ENCODE results near the gene JAKMIP1. TPM values are rescaled to one million over a fixed set of nuclear protein-coding genes. Genes with fewer than 3 reads are reported as not detected.

Gene JAKMIP1
- polyA plus RNA-seq, 1 donor from 2014 or later = 15.3 TPM

DNA sequence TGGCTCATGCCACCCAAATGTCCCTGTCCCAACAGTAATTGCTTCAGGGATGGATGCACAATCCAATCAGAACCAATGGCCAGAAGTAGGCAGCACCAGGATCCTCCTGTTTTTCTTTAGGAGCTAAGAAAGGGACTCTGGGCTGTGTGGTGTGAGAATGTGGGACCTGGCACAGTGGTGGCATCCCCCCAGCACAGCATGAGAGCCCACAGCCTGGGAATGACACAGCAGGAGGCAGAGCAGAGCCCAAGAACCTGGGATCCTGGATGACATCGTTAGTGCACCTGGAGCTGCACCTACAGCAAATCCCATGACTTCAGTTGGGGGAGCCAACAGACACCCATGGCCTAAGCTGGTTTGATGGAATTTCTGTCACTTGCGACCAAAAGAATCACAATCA, 111.4 kb downstream of the JAKMIP1 start:
- Histone ChIP-seq H3K27me3 (ENCODE audit: insufficient read depth, low read depth, low read length) (no peaks in the 10 kb centered on the region), H4K20me1 (ENCODE audit: insufficient read depth) (no peaks in the 10 kb centered on the region), H3K27ac (ENCODE audit: low read length) (no peak overlapping the region), H3K4me2 (ENCODE audit: low read length) (no peak overlapping the region), H3K9me2 (ENCODE audit: insufficient read depth, low read length) (no peaks in the 10 kb centered on the region), H2AFZ (ENCODE audit: low read depth, low read length) (no peak overlapping the region), H3K36me3 (ENCODE audit: insufficient read depth, low read length) (no peaks in the 10 kb centered on the region), H3K9me3 (ENCODE audit: low read length) (no peaks in the 10 kb centered on the region), H3K4me3 (ENCODE audit: low read length) (no peak overlapping the region), H3K79me2 (replicated peaks; ENCODE audit: insufficient read depth, low read length) (no peaks in the 10 kb centered on the region), H3K9ac (ENCODE audit: low read length) (no peak overlapping the region), H3F3A (ENCODE audit: insufficient read depth, low read length, poor library complexity, severe bottlenecking) (no peaks in the 10 kb centered on the region)
- TF ChIP-seq EZH2 (IDR thresholded peaks at IDR 0.05; ENCODE audit: borderline replicate concordance, insufficient read depth, low read length, poor library complexity, severe bottlenecking) (no peak), POLR2AphosphoS5 (IDR thresholded peaks at IDR 0.05) (no peak), SMC3 (conservative IDR thresholded peaks at IDR 0.05; ENCODE audit: poor library complexity) (no peak), TAF1 (IDR thresholded peaks at IDR 0.05; ENCODE audit: low read depth) (no peak), MXI1 (conservative IDR thresholded peaks at IDR 0.05; ENCODE audit: poor library complexity, severe bottlenecking) (no peak), RAD21 (conservative IDR thresholded peaks at IDR 0.05) (no peak), EP300 (conservative IDR thresholded peaks at IDR 0.05; ENCODE audit: poor library complexity, severe bottlenecking) (no peak)
- TF ChIP-seq, protein P1, sequence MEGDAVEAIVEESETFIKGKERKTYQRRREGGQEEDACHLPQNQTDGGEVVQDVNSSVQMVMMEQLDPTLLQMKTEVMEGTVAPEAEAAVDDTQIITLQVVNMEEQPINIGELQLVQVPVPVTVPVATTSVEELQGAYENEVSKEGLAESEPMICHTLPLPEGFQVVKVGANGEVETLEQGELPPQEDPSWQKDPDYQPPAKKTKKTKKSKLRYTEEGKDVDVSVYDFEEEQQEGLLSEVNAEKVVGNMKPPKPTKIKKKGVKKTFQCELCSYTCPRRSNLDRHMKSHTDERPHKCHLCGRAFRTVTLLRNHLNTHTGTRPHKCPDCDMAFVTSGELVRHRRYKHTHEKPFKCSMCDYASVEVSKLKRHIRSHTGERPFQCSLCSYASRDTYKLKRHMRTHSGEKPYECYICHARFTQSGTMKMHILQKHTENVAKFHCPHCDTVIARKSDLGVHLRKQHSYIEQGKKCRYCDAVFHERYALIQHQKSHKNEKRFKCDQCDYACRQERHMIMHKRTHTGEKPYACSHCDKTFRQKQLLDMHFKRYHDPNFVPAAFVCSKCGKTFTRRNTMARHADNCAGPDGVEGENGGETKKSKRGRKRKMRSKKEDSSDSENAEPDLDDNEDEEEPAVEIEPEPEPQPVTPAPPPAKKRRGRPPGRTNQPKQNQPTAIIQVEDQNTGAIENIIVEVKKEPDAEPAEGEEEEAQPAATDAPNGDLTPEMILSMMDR (IDR thresholded peaks at IDR 0.05; ENCODE audit: poor library complexity, severe bottlenecking) = no peak
- TF ChIP-seq, protein P2, sequence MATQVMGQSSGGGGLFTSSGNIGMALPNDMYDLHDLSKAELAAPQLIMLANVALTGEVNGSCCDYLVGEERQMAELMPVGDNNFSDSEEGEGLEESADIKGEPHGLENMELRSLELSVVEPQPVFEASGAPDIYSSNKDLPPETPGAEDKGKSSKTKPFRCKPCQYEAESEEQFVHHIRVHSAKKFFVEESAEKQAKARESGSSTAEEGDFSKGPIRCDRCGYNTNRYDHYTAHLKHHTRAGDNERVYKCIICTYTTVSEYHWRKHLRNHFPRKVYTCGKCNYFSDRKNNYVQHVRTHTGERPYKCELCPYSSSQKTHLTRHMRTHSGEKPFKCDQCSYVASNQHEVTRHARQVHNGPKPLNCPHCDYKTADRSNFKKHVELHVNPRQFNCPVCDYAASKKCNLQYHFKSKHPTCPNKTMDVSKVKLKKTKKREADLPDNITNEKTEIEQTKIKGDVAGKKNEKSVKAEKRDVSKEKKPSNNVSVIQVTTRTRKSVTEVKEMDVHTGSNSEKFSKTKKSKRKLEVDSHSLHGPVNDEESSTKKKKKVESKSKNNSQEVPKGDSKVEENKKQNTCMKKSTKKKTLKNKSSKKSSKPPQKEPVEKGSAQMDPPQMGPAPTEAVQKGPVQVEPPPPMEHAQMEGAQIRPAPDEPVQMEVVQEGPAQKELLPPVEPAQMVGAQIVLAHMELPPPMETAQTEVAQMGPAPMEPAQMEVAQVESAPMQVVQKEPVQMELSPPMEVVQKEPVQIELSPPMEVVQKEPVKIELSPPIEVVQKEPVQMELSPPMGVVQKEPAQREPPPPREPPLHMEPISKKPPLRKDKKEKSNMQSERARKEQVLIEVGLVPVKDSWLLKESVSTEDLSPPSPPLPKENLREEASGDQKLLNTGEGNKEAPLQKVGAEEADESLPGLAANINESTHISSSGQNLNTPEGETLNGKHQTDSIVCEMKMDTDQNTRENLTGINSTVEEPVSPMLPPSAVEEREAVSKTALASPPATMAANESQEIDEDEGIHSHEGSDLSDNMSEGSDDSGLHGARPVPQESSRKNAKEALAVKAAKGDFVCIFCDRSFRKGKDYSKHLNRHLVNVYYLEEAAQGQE (IDR thresholded peaks at IDR 0.05; ENCODE audit: borderline replicate concordance) = no peak

DNA sequence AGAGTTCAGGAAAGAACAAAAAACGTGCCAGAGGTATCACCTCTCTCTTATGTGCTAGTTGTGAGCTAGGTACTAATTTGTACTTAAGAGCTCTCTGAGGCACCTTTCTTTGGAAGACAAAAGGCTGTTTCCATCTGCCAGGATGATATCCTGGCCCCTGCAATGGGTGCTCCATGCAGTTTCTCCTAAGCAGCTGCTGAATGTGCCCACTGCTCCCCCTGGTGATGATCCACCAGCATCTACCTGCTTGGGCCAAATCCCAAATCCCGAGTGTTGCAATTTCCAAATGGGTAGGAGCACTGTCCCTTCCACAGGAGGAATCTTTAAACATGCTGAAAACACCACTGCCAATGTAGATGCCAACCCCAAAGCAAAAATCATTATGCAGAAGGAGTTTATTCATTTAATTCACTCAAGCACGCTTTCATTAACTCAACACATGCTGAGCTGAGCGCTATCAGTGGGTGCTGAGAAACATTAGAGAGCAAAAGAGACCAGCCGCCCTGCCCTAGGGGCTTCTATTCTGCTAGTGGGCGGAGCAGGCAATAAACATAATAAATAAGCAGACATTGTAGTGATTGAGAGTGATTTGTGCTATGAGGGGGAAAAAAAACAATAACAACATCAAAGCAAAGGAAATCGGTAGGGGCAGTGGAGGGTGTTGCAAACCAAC, 112.5 kb downstream of the JAKMIP1 start:
- no peaks in the 10 kb centered on the region for H3K9me3 ChIP-seq (ENCODE audit: low read length)
- TF ChIP-seq TAF1 (IDR thresholded peaks at IDR 0.05; ENCODE audit: low read depth) = no peak
- TF ChIP-seq SMC3 (conservative IDR thresholded peaks at IDR 0.05; ENCODE audit: poor library complexity) = peak; percentile 63
- peak; percentile 57 for TF ChIP-seq RAD21 (conservative IDR thresholded peaks at IDR 0.05)
- no peak for TF ChIP-seq MXI1 (conservative IDR thresholded peaks at IDR 0.05; ENCODE audit: poor library complexity, severe bottlenecking)
- TF ChIP-seq POLR2AphosphoS5 (IDR thresholded peaks at IDR 0.05) = no peak
- TF ChIP-seq, protein P2 (IDR thresholded peaks at IDR 0.05; ENCODE audit: borderline replicate concordance) = no peak
- no peak for TF ChIP-seq EZH2 (IDR thresholded peaks at IDR 0.05; ENCODE audit: borderline replicate concordance, insufficient read depth, low read length, poor library complexity, severe bottlenecking)
- TF ChIP-seq EP300 (conservative IDR thresholded peaks at IDR 0.05; ENCODE audit: poor library complexity, severe bottlenecking) = no peak
- TF ChIP-seq, protein P1 (IDR thresholded peaks at IDR 0.05; ENCODE audit: poor library complexity, severe bottlenecking) = peak; percentile 61
- H4K20me1 ChIP-seq (ENCODE audit: insufficient read depth) = no peaks in the 10 kb centered on the region
- H3K27me3 ChIP-seq (ENCODE audit: insufficient read depth, low read depth, low read length) = no peaks in the 10 kb centered on the region
- no peaks in the 10 kb centered on the region for H3K36me3 ChIP-seq (ENCODE audit: insufficient read depth, low read length)
- H3K27ac ChIP-seq (ENCODE audit: low read length) = no peak overlapping the region
- no peak overlapping the region for H3K4me2 ChIP-seq (ENCODE audit: low read length)
- no peak overlapping the region for H2AFZ ChIP-seq (ENCODE audit: low read depth, low read length)
- no peak overlapping the region for H3K9ac ChIP-seq (ENCODE audit: low read length)
- no peak overlapping the region for H3K4me3 ChIP-seq (ENCODE audit: low read length)
- no peaks in the 10 kb centered on the region for H3K9me2 ChIP-seq (ENCODE audit: insufficient read depth, low read length)
- H3F3A ChIP-seq (ENCODE audit: insufficient read depth, low read length, poor library complexity, severe bottlenecking) = no peaks in the 10 kb centered on the region
- H3K79me2 ChIP-seq (replicated peaks; ENCODE audit: insufficient read depth, low read length) = no peaks in the 10 kb centered on the region

All from neural cell (in vitro differentiated cells).